Keratinocyte (primary cell): ENCODE results near the gene CSE1L. TPM values are rescaled to one million over a fixed set of nuclear protein-coding genes. Genes with fewer than 3 reads are reported as not detected.

Source experiments
- DNase-seq: peaks from one replicate; pipeline ENCODE4 v3.0.0-alpha.2; 2011; ENCODE audit warnings: low read depth, missing footprints, low spot score
- FAIRE-seq: peaks from 2 replicates; lab custom pipeline; 2011; peaks lifted over from hg19 to GRCh38; lab: Jason Lieb, UNC
- H2AFZ ChIP-seq: 2 replicates; pipeline ENCODE4 v1.6.0; 2012; ENCODE audit warnings: low read length, control low read depth, inconsistent platforms; ENCODE audit not compliant: control insufficient read depth
- H3K27ac ChIP-seq: 2 replicates; pipeline ENCODE4 v1.5.1; 2011; ENCODE audit warnings: low read length; ENCODE audit not compliant: control insufficient read depth, insufficient read depth
- H3K27me3 ChIP-seq: 3 replicates; pipeline ENCODE4 v1.6.0; 2011; ENCODE audit warnings: low read length; ENCODE audit not compliant: control insufficient read depth, insufficient read depth; ENCODE audit errors: extremely low read depth
- H3K36me3 ChIP-seq, 2 experiments: 2 replicates in 1 of 2; 3 replicates in 1 of 2; pipeline ENCODE4 v1.5.1; 2011; ENCODE audit warnings: low read length in 2 of 2, mild to moderate bottlenecking in 1 of 2; ENCODE audit not compliant: control insufficient read depth in 2 of 2, insufficient read depth in 2 of 2; ENCODE audit errors: extremely low read depth in 1 of 2
- H3K4me1 ChIP-seq: 3 replicates; pipeline ENCODE4 v1.5.1; 2011; ENCODE audit warnings: low read length; ENCODE audit not compliant: control insufficient read depth, insufficient read depth; ENCODE audit errors: extremely low read depth
- H3K4me2 ChIP-seq: 3 replicates; pipeline ENCODE4 v1.6.0; 2011; ENCODE audit warnings: low read depth, low read length; ENCODE audit not compliant: control insufficient read depth, insufficient read depth; ENCODE audit errors: extremely low read depth
- H3K4me3 ChIP-seq, 3 experiments: fragments of 200-600 bp in 1 of 3; sonication (generic) in 1 of 3; 2 replicates in 2 of 3; 3 replicates in 1 of 3; pipeline ENCODE4 v1.5.1; 2011 to 2016; ENCODE audit warnings: low read length in 3 of 3, mild to moderate bottlenecking in 3 of 3, control low read depth in 2 of 3, inconsistent platforms in 1 of 3, low read depth in 1 of 3, mixed read lengths in 1 of 3, mixed run types in 1 of 3, moderate library complexity in 1 of 3; ENCODE audit not compliant: control insufficient read depth in 2 of 3, insufficient read depth in 2 of 3; ENCODE audit errors: extremely low read depth in 1 of 3
- H3K79me2 ChIP-seq: 2 replicates; pipeline ENCODE4 v1.6.0; 2012; ENCODE audit warnings: low read length; ENCODE audit not compliant: control insufficient read depth, insufficient read depth
- H3K9ac ChIP-seq: 3 replicates; pipeline ENCODE4 v1.6.0; 2011; ENCODE audit warnings: low read length; ENCODE audit not compliant: control insufficient read depth, insufficient read depth; ENCODE audit errors: extremely low read depth
- H3K9me1 ChIP-seq: 3 replicates; pipeline ENCODE4 v1.6.0; 2011; ENCODE audit warnings: low read length; ENCODE audit not compliant: control insufficient read depth, insufficient read depth; ENCODE audit errors: extremely low read depth
- H3K9me3 ChIP-seq: 2 replicates; pipeline ENCODE4 v1.5.1; 2012; ENCODE audit warnings: low read depth, low read length; ENCODE audit not compliant: control insufficient read depth
- H4K20me1 ChIP-seq: 3 replicates; pipeline ENCODE4 v1.6.0; 2011; ENCODE audit warnings: low read length; ENCODE audit not compliant: control insufficient read depth, insufficient read depth; ENCODE audit errors: extremely low read depth
- CTCF ChIP-seq, 3 experiments: IDR thresholded peaks in 1 of 3; conservative IDR thresholded peaks in 1 of 3; optimal IDR thresholded peaks in 1 of 3; 2 replicates in 2 of 3; 3 replicates in 1 of 3; pipeline versions ENCODE3 to v1.5.1; 2011; ENCODE audit warnings: low read length in 3 of 3, mild to moderate bottlenecking in 3 of 3, moderate library complexity in 2 of 3, control low read depth in 1 of 3, inconsistent platforms in 1 of 3; ENCODE audit not compliant: insufficient read depth in 2 of 3; ENCODE audit errors: extremely low read depth in 1 of 3
- EZH2 ChIP-seq: IDR thresholded peaks from one replicate; pipeline ENCODE4 v1.6.1; 2012; ENCODE audit warnings: inconsistent platforms, mild to moderate bottlenecking, low read length, moderate library complexity
- dilution Hi-C: fragments of 300-500 bp; cut with MboI; formaldehyde crosslinking; loops from one replicate; pipeline ENCODE4 v1.7.0; 2020; ENCODE audit warnings: low sequenced_read_pairs; ENCODE audit not compliant: extremely low pct_ligation_motif_present
- polyA plus RNA-seq, 5 experiments: library from polyadenylated mRNA; depleted of rRNA in 3 of 5; stranded (reverse) in 3 of 5; stranded (forward) in 1 of 5; unstranded in 1 of 5; fragments of >200 nt; gene quantifications; 1 replicate in 1 of 5; 2 replicates in 3 of 5; 3 replicates in 1 of 5; pipeline versions ENCODE4 v1.2.1 to v1.2.3, GENCODE V29; 2011 to 2012; ENCODE audit warnings: missing spikeins in 2 of 5, low read depth in 1 of 5, low replicate concordance in 1 of 5

Gene CSE1L
- polyA plus RNA-seq, 1 donor (not counting 4 experiments of a cell fraction or from before 2014, with no cell fraction given): 134 TPM

DNA sequence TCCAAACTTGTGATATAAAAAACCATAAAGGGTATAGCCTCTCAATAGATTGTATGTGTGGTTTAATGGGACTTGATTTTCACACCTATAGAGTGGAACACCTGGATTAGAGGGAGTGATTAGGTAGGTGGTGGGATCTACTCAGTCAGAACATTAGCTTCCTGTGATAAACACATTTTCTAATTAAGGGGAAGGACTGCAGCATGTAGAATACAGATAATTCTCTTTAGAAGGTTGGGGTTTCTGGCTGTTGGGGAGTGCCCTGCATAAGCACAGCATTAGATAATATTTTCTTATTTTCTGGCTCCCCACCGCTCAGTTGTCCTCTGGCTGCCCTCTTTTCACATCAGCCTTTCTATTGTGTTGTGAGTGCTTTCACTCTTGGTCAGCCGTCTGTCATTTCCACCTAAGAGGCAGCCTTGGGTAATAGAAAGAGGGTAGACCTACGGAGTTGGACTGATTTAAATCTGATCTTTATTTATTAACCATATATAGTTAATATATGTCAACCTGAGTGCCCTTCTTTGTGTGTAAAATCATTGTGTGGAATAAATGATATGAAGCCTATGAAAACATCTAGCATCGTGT lies 8.0 kb downstream of the CSE1L start:
- H4K20me1 ChIP-seq: peaks cover 34% of the 10 kb centered on the region
- TF ChIP-seq CTCF (optimal IDR thresholded peaks at IDR 0.05 in 1 of 3, IDR thresholded peaks at IDR 0.05 in 1 of 3, conservative IDR thresholded peaks at IDR 0.05 in 1 of 3; ENCODE audit: extremely low read depth in 1 of 3, insufficient read depth in 2 of 3, low read length in 3 of 3): no peak
- no peak for TF ChIP-seq EZH2
- H3K36me3 ChIP-seq: peaks cover 0 to 22% of the 10 kb centered on the region in 2 experiments

GRCh38 chr20:49063279-49063678 lies 17.2 kb downstream of the CSE1L start:
- H3K4me2 ChIP-seq: no peak overlapping the region
- DNase-seq (no peak), FAIRE-seq (no peak)
- H4K20me1 ChIP-seq: no peaks in the 10 kb centered on the region
- H3K27me3 ChIP-seq: no peaks in the 10 kb centered on the region
- H3K4me3 ChIP-seq: no peak overlapping the region
- dilution Hi-C loops: no loop called here
- peaks cover 12 to 27% of the 10 kb centered on the region in 2 experiments for H3K36me3 ChIP-seq
- H2AFZ ChIP-seq: no peak overlapping the region
- H3K27ac ChIP-seq: no peak overlapping the region
- TF ChIP-seq EZH2 (no peak), CTCF (optimal IDR thresholded peaks at IDR 0.05 in 1 of 3, IDR thresholded peaks at IDR 0.05 in 1 of 3, conservative IDR thresholded peaks at IDR 0.05 in 1 of 3; ENCODE audit: extremely low read depth in 1 of 3, insufficient read depth in 2 of 3, low read length in 3 of 3) (no peak)
- no peaks in the 10 kb centered on the region for H3K9me1 ChIP-seq
- H3K9ac ChIP-seq: no peak overlapping the region
- peaks cover 46% of the 10 kb centered on the region for H3K79me2 ChIP-seq
- no peaks in the 10 kb centered on the region for H3K4me1 ChIP-seq
- no peaks in the 10 kb centered on the region for H3K9me3 ChIP-seq

More for the DNA sequence above, 8.0 kb downstream of the CSE1L start:
- Histone ChIP-seq H3K4me2 (no peak overlapping the region), H3K79me2 (peaks cover 96% of the 10 kb centered on the region), H3K27ac (no peak overlapping the region), H3K27me3 (no peaks in the 10 kb centered on the region), H2AFZ (no peak overlapping the region), H3K9me1 (peaks cover 2% of the 10 kb centered on the region), H3K9ac (no peak overlapping the region), H3K4me3 (no peak overlapping the region), H3K4me1 (peaks cover 14% of the 10 kb centered on the region), H3K9me3 (no peaks in the 10 kb centered on the region)
- DNase-seq: no peak
- dilution Hi-C loops: no loop called here
- FAIRE-seq: no peak
